Transverse colon (tissue), 4 donors: ENCODE data around the gene GLI2. TPM values are rescaled to one million over a fixed set of nuclear protein-coding genes. Genes with fewer than 3 reads are reported as not detected.
A peak's percentile ranks its signal among the peaks of the same experiment; 100 is the strongest.

ENCODE experiments used
- DNase-seq: peaks from one replicate; pipeline ENCODE4 v3.0.0-alpha.2; 2019
- H3K27ac ChIP-seq, 4 donors: fragments of 200-600 bp; sonication (generic); 2 replicates each; pipeline ENCODE4 v1.5.1; 2016 to 2018; ENCODE audit warnings: inconsistent platforms in 4 of 4
- H3K27me3 ChIP-seq: fragments of 200-600 bp; sonication (generic); 2 replicates; pipeline ENCODE4 v1.5.1; 2017; ENCODE audit warnings: inconsistent platforms
- H3K36me3 ChIP-seq, 4 donors: fragments of 200-600 bp; sonication (generic); 2 replicates each; pipeline ENCODE4 v1.5.1; 2017 to 2019; ENCODE audit warnings: inconsistent platforms in 4 of 4
- H3K4me1 ChIP-seq, 4 donors: fragments of 200-600 bp; sonication (generic); 2 replicates each; pipeline ENCODE4 v1.5.1; 2017 to 2020; ENCODE audit warnings: inconsistent platforms in 4 of 4
- H3K4me3 ChIP-seq, 4 donors: fragments of 200-600 bp; sonication (generic); 1 replicate in 1 of 4; 2 replicates in 3 of 4; pipeline versions ENCODE4 v1.5.1 to v1.6.1; 2017 to 2019; ENCODE audit warnings: inconsistent platforms in 4 of 4
- H3K9me3 ChIP-seq, 2 donors: fragments of 200-600 bp; sonication (generic); 2 replicates each; pipeline ENCODE4 v1.5.1; 2017 to 2019; ENCODE audit warnings: inconsistent platforms in 2 of 2
- EP300 ChIP-seq: sonication (generic); formaldehyde crosslinking; IDR thresholded peaks from one replicate; pipeline ENCODE4 v1.6.1; 2017; ENCODE audit warnings: antibody characterized with exemption, low read depth
- POLR2A ChIP-seq: fragments of 450-650 bp; IDR thresholded peaks from one replicate; pipeline ENCODE4 v1.6.1; 2016; ENCODE audit warnings: antibody characterized with exemption, mild to moderate bottlenecking, moderate library complexity
- POLR2AphosphoS5 ChIP-seq, 3 donors: sonication (generic); formaldehyde crosslinking; IDR thresholded peaks; one replicate each; pipeline ENCODE4 v1.6.1; 2016; ENCODE audit warnings: antibody characterized with exemption in 3 of 3
- WGBS, 2 donors: methylation state at CpG; one replicate each; pipeline ENCODE4 v1.1.5; 2018; ENCODE audit warnings: low coverage in 1 of 2; 5-methylcytosine and 5-hydroxymethylcytosine counted together
- in situ Hi-C, 4 donors: fragments of 200-750 bp; cut with MboI; loops; one replicate each; pipeline versions ENCODE4 v1.15.0 to v1.15.1; 2017; ENCODE audit warnings: low sequenced_read_pairs in 3 of 4, low pct_ligation_motif_present in 1 of 4, low pct_unique_long_range_greater_than_20kb in 1 of 4
- intact Hi-C: fragments of 100-400 bp; cut with DNase I; formaldehyde crosslinking; loops from one replicate; pipeline ENCODE4 v1.15.1; 2023; ENCODE audit warnings: low total_unique reads
- total RNA-seq, 4 donors: library from RNA; depleted of rRNA; stranded (reverse); fragments of >200 nt; gene quantifications; one replicate each; pipeline ENCODE4 v1.1.0, GENCODE V29; 2016
- TF ChIP-seq, protein P1 (sequence below), 5 experiments: fragments of 200-600 bp in 3 of 5; fragments of 450-650 bp in 2 of 5; sonication (generic) in 3 of 5; IDR thresholded peaks; 1 replicate in 2 of 5; 2 replicates in 3 of 5; pipeline ENCODE4 v1.5.1; 2016 to 2017; ENCODE audit warnings: antibody characterized with exemption in 5 of 5, inconsistent platforms in 3 of 5, mild to moderate bottlenecking in 2 of 5, moderate library complexity in 1 of 5

GLI2 gene
- total RNA-seq, 4 donors from 2014 or later = 1.1 to 15.1 (median 4.2) TPM

DNA sequence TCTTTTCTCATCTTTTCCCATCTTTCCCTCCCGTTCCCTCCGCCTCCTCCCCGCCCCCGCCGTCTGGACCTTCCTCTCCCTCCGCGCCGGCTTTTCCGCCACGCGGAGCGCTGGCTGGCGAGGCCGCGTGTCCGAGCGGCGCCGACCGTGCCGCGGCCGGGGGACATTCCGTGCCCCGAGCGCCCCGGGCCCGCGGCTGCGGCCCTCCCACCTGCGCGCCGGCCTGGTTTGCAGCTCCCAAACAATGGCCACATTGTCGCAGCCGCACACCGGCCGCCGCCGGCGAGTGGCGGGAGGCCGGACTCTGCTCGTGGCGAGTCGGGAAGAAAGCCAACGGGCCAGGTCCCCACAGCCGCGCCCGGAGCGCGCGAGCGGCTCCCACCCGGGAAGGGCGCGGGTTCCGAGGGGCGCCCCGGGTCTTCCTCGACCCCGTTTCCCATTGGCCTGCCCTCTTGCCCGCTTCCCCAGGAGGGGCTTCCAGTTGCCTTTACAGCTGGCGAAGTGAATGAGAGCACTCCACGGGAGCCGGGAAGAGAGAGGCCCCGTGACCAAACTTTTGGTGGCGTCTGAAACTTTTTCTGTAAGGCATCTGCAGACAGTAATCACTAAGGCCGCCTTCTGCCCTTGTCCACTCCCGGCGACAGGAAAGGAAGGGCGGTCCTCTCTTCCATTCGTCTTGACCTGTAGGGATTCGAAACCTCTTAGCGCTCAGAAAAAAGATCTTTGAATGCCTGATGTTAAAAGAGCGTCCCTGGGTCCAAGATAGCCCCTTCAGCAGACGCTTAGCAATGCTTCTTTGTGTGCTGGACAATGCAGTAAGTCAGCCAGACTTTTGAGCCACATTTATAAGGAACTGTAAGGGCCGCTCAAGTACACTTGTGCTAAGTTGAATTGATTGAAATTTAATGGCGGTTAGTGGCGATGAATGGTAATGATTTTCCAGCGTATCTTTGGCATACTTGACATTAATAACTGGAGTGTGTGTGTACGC lies 6.2 kb downstream of the GLI2 start:
- no peaks in the 10 kb centered on the region for H3K36me3 ChIP-seq
- DNase-seq = no peak
- no peaks in the 10 kb centered on the region for H3K9me3 ChIP-seq
- intact Hi-C loops (no loop called here), in situ Hi-C loops (no loop called here)
- TF ChIP-seq POLR2AphosphoS5 (IDR thresholded peaks at IDR 0.05) = no peak
- no peak for TF ChIP-seq EP300
- TF ChIP-seq, protein P1, sequence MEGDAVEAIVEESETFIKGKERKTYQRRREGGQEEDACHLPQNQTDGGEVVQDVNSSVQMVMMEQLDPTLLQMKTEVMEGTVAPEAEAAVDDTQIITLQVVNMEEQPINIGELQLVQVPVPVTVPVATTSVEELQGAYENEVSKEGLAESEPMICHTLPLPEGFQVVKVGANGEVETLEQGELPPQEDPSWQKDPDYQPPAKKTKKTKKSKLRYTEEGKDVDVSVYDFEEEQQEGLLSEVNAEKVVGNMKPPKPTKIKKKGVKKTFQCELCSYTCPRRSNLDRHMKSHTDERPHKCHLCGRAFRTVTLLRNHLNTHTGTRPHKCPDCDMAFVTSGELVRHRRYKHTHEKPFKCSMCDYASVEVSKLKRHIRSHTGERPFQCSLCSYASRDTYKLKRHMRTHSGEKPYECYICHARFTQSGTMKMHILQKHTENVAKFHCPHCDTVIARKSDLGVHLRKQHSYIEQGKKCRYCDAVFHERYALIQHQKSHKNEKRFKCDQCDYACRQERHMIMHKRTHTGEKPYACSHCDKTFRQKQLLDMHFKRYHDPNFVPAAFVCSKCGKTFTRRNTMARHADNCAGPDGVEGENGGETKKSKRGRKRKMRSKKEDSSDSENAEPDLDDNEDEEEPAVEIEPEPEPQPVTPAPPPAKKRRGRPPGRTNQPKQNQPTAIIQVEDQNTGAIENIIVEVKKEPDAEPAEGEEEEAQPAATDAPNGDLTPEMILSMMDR (IDR thresholded peaks at IDR 0.05) = no peak
- TF ChIP-seq POLR2A = no peak
- no peak overlapping the region for H3K27ac ChIP-seq
- H3K27me3 ChIP-seq = peaks cover 68% of the 10 kb centered on the region
- H3K4me3 ChIP-seq = peak overlapping the region; percentile 20 to 48 (median 28)
- 14 to 28% methylated on average over 13 to 81 of the region's 81 CpGs for WGBS, 2 donors
- H3K4me1 ChIP-seq = peaks cover 2 to 38% (median 24%) of the 10 kb centered on the region in 4 donors

- DNase-seq = no peak
- 91% methylated on average over 5 of the region's 5 CpGs; no CpG with 5 or more reads in 1 of the 2 donors for WGBS, 2 donors
- TF ChIP-seq EP300 (no peak), POLR2A (no peak), POLR2AphosphoS5 (IDR thresholded peaks at IDR 0.05) (no peak)
- TF ChIP-seq, protein P1 (IDR thresholded peaks at IDR 0.05) = no peak
These were observed 8.0 kb downstream of the GLI2 start for GRCh38 chr2:120743657-120744056.

DNA sequence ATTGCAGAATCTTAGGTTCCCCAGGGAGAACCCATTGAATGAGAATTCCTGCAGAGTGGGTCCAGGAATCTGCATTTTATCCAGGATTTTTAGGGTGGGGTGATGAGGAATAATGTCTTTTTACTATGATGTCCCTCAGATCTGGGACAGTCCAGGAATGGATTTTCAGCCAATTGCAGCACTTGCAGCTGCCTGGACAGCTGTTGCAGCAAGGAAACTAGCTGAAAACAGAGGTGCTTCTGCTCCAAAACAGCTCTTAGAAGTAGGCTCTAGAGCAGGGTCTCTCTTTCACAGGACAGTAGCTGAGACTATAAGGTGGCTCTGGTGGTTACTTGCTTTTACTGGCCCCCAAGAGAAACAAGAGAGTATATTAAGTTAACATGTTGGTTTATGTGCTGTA lies 9.1 kb downstream of the GLI2 start:
- TF ChIP-seq POLR2AphosphoS5 (IDR thresholded peaks at IDR 0.05) = no peak
- TF ChIP-seq, protein P1 (IDR thresholded peaks at IDR 0.05) = no peak
- TF ChIP-seq EP300 = no peak
- no peak for TF ChIP-seq POLR2A
- intact Hi-C loops = no loop called here

More at GRCh38 chr2:120743657-120744056, 8.0 kb downstream of the GLI2 start:
- Histone ChIP-seq H3K27ac (no peak overlapping the region), H3K9me3 (no peaks in the 10 kb centered on the region), H3K4me3 (no peak overlapping the region), H3K36me3 (no peaks in the 10 kb centered on the region), H3K27me3 (peaks cover 50% of the 10 kb centered on the region), H3K4me1 (peaks cover 0 to 20% (median 9%) of the 10 kb centered on the region in 4 donors)
- intact Hi-C loops (no loop called here), in situ Hi-C loops (no loop called here)

DNA sequence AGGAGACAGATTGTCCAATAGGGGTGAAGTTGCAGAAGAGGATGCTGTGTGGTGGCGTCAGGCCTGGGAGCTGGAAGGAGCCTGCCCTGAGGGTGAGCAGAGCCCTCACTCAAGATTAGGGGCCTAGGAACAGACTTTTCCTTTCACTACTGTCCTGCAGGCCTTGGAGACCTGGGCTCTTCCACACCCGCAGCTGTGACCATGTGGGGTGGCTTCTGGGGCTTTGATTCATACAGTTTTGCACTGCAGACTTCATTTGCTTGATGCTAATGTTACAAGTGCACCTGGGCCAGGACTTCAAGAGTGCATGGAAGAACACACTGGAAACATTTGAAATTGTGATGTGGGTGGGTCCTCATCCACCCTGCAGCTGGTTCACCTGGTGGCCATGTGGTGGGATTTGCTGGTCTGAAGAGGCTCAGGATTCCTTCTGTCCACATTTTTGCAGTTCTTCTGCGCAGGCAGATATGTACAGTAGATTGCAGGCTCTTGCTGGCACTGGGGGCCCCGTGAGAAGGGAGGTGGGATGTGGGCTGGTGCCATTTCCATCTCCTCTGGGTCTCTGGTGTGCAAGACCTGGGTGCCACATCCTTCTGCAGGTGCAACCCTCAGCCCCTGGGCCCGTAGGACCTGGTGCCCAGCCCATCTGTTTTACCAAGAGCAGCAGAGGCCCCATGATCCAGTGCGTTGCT lies 9.9 kb downstream of the GLI2 start:
- intact Hi-C loops = no loop called here

More for the DNA sequence above, 9.1 kb downstream of the GLI2 start:
- no peak overlapping the region for H3K27ac ChIP-seq
- H3K4me1 ChIP-seq = peaks cover 0 to 8% (median 6%) of the 10 kb centered on the region in 4 donors
- H3K27me3 ChIP-seq = peaks cover 41% of the 10 kb centered on the region
- DNase-seq = no peak
- in situ Hi-C loops = no loop called here
- H3K4me3 ChIP-seq = no peak overlapping the region
- no peaks in the 10 kb centered on the region for H3K36me3 ChIP-seq
- H3K9me3 ChIP-seq = no peaks in the 10 kb centered on the region

More for the DNA sequence above, 9.9 kb downstream of the GLI2 start:
- H3K4me3 ChIP-seq = no peak overlapping the region
- H3K9me3 ChIP-seq = no peaks in the 10 kb centered on the region
- peaks cover 0 to 8% (median 5%) of the 10 kb centered on the region in 4 donors for H3K4me1 ChIP-seq
- 83% methylated on average over 6 of the region's 6 CpGs; no CpG with 5 or more reads in 1 of the 2 donors for WGBS, 2 donors
- H3K27ac ChIP-seq = no peak overlapping the region
- TF ChIP-seq POLR2A (no peak), POLR2AphosphoS5 (IDR thresholded peaks at IDR 0.05) (no peak), EP300 (no peak)
- TF ChIP-seq, protein P1 (IDR thresholded peaks at IDR 0.05) = no peak
- DNase-seq = no peak
- H3K36me3 ChIP-seq = no peaks in the 10 kb centered on the region
- H3K27me3 ChIP-seq = peaks cover 33% of the 10 kb centered on the region
- in situ Hi-C loops = no loop called here
